GM18508 (cell line): Measurements from ENCODE around the gene SPRED2.

ENCODE experiments used
- ATAC-seq: cut with Tn5 transposase; IDR thresholded peaks from one replicate; pipeline ENCODE4 v1.9.1; 2021; ENCODE audit warnings: moderate number of reproducible peaks; ENCODE audit not compliant: insufficient read depth, unreplicated experiment

SPRED2 gene

GRCh38 chr2:65371074-65371434, 61.3 kb downstream of the SPRED2 start:
- no peak for ATAC-seq

GRCh38 chr2:65370387-65371073, 61.9 kb downstream of the SPRED2 start:
- no peak for ATAC-seq

GRCh38 chr2:65369980-65370379, 62.4 kb downstream of the SPRED2 start:
- no peak for ATAC-seq

- no peak for ATAC-seq
These were observed 62.8 kb downstream of the SPRED2 start for GRCh38 chr2:65369574-65369973.

- ATAC-seq: no peak
These were observed 63.9 kb downstream of the SPRED2 start for GRCh38 chr2:65368468-65368867.

- no peak for ATAC-seq
These were observed 64.9 kb downstream of the SPRED2 start for GRCh38 chr2:65367524-65367923.

GRCh38 chr2:65366595-65367125, 65.7 kb downstream of the SPRED2 start:
- ATAC-seq: peak; percentile 48

GRCh38 chr2:65364986-65365733, 67.2 kb downstream of the SPRED2 start:
- no peak for ATAC-seq

GRCh38 chr2:65363879-65364666, 68.3 kb downstream of the SPRED2 start:
- ATAC-seq: no peak

- no peak for ATAC-seq
These were observed 70.8 kb downstream of the SPRED2 start for GRCh38 chr2:65361623-65362022.

- ATAC-seq: no peak
These were observed 72.0 kb downstream of the SPRED2 start for GRCh38 chr2:65360441-65360840.

GRCh38 chr2:65358678-65359400, 73.6 kb downstream of the SPRED2 start:
- ATAC-seq: no peak

GRCh38 chr2:65357959-65358294, 74.5 kb downstream of the SPRED2 start:
- ATAC-seq: peak; percentile 79

- peak; percentile 36 for ATAC-seq
These were observed 75.1 kb downstream of the SPRED2 start for GRCh38 chr2:65357095-65357958.

- no peak for ATAC-seq
These were observed 77.1 kb downstream of the SPRED2 start for GRCh38 chr2:65355186-65355831.

- no peak for ATAC-seq
These were observed 77.6 kb downstream of the SPRED2 start for GRCh38 chr2:65354773-65355172.

GRCh38 chr2:65353927-65354326, 78.5 kb downstream of the SPRED2 start:
- ATAC-seq: no peak

GRCh38 chr2:65353046-65353445, 79.4 kb downstream of the SPRED2 start:
- ATAC-seq: no peak
